22Rv1 (cell line): ENCODE data around the gene IWS1.

Experiments used
- CTCF ChIP-seq: fragments of 450-650 bp; IDR thresholded peaks from 2 replicates; pipeline ENCODE4 v1.5.1; 2017; ENCODE audit warnings: mild to moderate bottlenecking
- ZFX ChIP-seq: fragments of 450-650 bp; IDR thresholded peaks from 2 replicates; pipeline ENCODE4 v1.6.1; 2017; ENCODE audit warnings: antibody characterized with exemption, borderline replicate concordance

- no peak for TF ChIP-seq CTCF
- no peak for TF ChIP-seq ZFX
Measured at GRCh38 chr2:127559454-127559853, 33.2 kb upstream of the IWS1 start.
